HG03025 (cell line): ENCODE results near the gene KCNH6.
A peak's percentile ranks its signal among the peaks of the same experiment; 100 is the strongest.

Experiments used
- ATAC-seq: cut with Tn5 transposase; IDR thresholded peaks from one replicate; pipeline ENCODE4 v1.9.1; 2021; ENCODE audit warnings: mild to moderate bottlenecking, moderate library complexity; ENCODE audit not compliant: unreplicated experiment, low FRiP score

Gene KCNH6

DNA sequence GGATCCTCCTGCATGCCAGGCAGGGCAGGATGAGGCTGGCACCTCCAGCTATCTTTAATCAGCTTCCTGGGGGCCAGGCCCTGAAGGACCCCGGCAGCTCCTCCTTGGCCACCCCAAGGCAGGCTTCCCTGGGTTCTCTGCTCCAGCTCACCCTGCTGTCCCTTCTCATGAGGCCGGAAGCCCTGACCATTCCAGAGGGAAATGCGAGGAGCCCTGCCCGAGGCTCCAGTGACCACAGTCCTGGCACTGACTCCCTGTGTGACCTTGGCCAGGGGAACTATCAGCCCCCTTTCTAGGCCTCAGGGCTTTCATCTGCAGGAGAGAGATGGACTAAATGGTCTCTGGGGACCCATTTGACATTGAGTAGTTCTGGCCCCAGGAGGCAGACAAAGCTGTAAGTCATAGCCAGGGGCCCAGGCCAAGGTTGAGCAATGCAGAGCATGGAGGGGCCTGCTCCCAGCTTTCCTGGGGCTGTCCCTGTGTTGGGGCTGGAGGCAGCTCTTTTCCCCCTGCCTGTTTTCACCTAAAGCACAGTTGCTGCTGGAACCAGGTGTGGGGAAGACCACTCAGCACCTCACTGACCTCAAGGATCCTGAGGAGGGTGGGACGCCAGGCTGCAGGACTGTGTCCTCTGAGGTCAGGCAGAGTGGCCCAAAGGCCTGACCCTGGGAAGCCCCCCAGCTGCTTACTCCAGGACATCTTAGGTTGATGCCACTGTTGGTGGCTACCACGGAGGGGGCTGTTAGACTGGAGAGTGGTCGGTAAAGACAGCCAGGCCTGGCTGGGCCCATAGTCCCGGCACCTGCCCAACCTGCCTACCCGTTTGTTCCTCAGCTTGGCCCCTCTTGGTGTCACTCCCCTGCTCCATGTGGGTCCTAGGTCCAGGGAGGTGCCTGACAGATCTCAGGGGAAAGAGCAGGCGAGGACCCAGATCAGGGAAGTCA, 8.1 kb downstream of the KCNH6 start:
- no peak for ATAC-seq

DNA sequence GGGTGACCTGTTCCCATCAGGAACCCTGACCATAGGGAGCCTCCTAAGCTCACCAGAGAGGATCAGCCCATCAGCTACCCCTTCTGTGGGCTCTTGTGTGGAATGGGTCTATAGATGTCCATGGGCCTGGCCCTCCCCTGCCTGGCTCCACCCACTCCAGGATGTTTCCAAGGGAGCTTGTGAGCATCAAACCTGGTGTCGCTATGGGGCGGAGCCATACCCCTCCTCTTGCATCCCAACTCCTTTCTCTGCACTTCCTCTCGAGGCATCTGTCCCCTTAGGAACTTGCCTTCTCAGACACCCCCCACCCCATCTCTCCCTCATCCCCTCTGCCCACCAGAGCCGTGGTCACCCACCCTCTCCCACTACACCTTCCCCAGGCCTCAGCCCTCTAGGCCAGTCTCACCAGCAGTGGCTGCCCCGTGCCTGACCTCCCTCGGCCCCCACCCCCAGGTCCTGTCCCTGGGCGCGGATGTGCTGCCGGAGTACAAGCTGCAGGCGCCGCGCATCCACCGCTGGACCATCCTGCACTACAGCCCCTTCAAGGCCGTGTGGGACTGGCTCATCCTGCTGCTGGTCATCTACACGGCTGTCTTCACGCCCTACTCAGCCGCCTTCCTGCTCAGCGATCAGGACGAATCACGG, 10.4 kb downstream of the KCNH6 start:
- ATAC-seq = no peak

DNA sequence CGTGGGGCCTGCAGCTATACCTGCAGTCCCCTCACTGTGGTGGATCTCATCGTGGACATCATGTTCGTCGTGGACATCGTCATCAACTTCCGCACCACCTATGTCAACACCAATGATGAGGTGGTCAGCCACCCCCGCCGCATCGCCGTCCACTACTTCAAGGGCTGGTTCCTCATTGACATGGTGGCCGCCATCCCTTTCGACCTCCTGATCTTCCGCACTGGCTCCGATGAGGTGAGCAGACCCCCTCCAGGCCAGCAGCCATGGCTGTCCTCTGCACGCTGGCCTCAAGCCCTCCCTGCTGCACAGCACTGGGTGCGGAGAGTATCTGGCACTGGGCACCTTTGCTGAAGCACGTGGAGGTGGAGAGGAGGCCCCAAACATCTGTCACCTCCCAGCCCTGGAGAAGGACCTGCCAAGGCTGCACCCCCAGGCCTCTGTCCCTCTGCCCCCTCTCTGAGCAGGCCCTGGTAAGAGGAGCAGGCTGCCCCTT, 11.0 kb downstream of the KCNH6 start:
- no peak for ATAC-seq

DNA sequence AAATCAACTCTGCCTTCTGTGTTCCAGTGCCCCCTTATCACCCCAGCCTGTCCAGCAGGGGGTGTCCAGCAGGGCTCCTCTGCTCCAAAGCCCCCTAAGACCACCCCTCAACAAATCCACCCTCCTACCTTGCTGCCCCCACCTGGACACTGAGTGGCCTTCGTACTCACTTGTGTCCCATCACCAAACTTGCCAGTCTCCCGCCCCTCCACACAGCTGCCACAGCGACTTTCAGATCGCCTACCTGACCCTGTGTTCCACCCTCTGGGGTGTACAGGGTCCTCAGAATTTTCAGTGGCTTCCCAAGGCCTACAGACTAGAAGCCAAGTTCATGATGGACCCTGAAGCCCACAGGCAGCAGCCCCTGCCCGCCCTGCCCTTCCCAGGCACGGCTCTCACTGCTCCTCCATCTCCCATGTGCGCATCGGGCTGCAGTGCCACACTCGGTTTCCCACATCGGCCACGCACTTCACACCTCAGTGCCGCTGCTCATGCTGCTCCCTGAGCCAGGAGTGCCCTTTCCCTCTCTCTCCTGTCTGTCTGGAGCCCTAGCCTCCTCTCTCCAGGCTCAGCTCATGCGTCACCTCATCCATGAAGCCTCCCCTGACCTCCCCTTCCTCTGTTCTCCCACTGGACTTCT, 11.8 kb downstream of the KCNH6 start:
- ATAC-seq = no peak

DNA sequence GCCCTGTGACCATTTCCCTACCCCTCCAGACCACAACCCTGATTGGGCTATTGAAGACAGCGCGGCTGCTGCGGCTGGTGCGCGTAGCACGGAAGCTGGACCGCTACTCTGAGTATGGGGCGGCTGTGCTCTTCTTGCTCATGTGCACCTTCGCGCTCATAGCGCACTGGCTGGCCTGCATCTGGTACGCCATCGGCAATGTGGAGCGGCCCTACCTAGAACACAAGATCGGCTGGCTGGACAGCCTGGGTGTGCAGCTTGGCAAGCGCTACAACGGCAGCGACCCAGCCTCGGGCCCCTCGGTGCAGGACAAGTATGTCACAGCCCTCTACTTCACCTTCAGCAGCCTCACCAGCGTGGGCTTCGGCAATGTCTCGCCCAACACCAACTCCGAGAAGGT, 12.5 kb downstream of the KCNH6 start:
- ATAC-seq = no peak

DNA sequence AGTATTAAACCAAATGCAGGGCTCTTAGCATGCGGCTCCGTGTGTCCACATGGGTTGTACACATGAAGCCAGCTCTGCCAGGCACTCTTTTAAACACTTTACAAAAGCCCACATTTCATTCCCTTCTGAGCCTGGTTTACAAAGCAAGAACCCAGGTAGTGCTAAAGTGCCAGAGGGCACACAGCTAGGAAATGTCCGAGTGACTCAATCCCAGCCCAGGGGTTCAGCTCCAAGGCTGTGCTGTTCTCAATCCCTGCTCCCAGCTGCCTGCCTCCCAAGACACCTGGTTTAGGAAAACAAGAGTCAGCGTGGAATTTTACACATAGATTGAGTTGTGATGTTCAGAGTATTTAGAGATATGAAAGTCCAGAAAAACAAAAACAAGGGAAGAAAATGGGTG, 13.8 kb downstream of the KCNH6 start:
- ATAC-seq = no peak

DNA sequence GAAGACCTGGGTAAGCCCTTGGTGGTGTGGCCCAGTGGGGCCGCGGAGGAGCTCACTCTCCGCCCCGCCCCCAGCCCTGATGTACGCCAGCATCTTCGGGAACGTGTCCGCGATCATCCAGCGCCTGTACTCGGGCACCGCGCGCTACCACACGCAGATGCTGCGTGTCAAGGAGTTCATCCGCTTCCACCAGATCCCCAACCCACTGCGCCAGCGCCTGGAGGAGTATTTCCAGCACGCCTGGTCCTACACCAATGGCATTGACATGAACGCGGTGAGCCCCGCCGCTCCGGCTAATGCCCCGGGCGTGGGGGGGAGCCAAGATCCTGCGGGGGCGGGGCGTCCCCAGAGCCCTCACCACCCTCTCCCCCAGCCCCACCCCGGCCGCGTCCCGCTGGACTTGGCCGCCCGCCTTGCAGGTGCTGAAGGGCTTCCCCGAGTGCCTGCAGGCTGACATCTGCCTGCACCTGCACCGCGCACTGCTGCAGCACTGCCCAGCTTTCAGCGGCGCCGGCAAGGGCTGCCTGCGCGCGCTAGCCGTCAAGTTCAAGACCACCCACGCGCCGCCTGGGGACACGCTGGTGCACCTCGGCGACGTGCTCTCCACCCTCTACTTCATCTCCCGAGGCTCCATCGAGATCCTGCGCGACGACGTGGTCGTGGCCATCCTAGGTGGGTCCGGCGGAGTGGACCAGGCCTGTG, 15.0 kb downstream of the KCNH6 start:
- no peak for ATAC-seq

DNA sequence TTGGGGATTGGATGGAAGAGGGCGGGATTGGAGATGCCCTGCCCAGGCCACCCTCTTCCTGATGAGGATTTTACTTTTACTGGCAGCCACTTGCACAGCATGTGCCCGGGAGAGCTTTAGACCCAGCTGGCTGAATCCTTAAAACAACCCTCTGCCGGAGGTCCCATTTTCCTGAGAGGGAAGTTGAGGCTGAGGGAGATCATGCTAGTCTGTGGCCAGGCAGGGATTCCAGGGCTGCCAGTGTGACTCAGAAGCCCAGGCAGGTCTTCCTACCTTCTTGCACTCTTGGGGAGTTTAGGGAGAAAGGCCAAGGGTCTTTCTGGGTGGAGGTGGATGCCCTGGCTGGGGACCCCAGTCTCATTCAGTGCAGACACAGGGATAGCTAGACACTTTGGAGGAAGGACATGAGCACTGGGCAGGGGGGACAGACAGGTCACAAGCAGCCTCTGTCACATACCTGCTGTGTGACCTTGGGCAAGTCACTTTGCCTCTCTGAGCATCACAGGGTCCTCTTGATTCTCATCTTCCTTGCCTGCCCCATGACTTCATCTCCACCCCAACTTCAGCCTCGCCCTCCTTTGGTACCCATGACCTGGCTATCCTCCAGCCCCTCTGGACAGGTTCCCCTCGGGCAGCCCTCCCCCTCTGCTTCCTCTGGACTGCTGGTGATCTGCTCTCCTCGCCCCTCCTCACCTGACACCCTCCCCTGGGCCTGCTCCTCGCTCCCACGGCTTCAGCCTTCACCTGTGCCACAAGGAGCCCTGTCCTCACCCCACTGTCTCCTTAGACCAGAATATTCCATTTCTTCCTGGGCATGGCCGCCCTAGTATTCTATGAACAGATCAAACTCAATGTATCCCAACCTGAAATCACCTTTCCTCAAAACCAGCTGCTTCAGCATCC, 15.8 kb downstream of the KCNH6 start:
- no peak for ATAC-seq

DNA sequence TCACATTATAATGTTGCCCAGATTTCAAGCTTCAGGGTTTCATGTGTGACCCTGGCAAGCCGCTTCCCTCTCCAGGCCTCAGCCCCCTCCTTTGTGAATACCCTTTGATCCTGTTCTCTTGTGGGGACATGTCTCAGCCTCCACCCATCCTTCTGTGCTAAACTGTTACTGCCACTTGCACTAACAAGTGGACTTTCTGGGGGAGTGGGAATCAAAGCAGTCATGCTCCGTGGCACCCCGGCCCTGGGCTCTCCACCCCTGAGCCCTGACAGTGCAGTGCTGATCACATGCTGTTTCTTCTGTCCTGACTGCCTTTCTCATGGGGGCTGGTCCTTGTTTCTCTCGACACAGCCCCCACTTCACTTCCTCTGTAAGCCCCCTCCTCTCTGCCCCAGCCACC, 17.4 kb downstream of the KCNH6 start:
- no peak for ATAC-seq

DNA sequence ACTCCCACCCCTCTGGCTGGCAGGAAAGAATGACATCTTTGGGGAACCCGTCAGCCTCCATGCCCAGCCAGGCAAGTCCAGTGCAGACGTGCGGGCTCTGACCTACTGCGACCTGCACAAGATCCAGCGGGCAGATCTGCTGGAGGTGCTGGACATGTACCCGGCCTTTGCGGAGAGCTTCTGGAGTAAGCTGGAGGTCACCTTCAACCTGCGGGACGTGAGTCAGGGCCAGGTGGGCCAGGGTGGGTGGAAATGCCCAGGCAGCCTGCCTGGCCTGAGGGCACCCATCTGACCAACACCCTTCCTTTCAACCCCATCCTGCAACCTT, 19.0 kb downstream of the KCNH6 start:
- no peak for ATAC-seq

DNA sequence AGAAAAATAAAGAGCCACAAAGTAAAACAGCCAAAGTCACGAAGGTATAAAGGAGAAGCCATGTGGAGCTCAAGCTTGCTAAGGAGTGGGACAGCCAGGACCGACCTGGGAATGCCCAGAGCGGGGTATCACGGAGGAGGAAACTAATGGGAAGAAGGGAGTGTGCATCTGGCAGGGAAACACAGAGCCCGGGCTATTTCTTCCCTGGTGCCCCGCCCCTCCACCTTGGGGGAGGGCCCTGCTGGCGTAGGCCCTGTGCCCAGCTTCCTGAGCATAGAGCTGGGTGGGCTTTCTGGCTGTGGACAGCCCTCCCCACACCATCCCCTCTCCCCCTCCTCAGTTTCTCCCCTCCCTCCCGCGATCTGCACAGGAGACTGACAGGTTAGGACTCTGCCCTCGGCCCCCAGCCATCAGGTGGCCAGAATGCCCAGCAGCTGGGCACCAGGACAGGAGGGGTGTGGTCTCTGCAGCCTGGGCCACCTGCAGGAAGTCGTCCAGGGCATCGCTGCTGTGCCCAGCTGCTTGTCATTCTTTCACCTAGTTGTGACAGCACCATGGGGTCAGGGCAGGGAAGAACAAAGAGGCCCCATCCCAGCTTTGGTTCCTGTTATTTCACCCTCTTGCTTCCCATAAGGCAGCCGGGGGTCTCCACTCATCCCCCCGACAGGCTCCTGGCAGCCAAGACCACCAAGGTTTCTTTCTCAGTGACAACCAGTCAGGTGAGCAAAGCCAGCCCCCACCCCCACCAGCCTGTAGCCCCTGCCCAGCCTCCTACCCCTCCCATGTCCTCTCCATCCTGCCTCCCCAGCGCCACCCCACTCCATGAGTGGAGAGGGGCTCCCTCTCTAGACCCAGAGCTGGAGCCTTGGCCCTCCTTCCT, 20.0 kb downstream of the KCNH6 start:
- no peak for ATAC-seq

DNA sequence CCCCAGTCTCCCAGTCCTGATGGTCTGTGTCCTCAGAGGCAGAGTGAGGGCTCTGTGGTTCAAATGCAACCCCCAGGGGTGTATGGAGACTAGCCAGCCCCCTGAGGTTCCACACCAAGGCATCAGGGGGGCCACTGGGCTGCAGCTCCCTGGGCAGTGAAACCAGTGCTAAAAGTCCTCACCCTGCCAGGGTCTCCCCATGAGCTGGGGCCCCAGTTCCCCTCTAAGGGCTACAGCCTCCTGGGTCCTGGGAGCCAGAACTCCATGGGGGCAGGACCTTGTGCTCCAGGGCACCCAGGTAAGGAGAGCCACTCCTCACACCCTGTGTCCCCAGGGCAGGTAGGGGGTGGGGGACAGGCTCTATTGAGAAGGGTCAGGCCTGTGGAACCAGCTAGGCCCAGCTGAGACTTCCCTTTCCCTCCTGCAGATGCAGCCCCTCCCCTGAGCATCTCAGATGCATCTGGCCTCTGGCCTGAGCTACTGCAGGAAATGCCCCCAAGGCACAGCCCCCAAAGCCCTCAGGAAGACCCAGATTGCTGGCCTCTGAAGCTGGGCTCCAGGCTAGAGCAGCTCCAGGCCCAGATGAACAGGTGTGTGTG, 20.8 kb downstream of the KCNH6 start:
- ATAC-seq = no peak

DNA sequence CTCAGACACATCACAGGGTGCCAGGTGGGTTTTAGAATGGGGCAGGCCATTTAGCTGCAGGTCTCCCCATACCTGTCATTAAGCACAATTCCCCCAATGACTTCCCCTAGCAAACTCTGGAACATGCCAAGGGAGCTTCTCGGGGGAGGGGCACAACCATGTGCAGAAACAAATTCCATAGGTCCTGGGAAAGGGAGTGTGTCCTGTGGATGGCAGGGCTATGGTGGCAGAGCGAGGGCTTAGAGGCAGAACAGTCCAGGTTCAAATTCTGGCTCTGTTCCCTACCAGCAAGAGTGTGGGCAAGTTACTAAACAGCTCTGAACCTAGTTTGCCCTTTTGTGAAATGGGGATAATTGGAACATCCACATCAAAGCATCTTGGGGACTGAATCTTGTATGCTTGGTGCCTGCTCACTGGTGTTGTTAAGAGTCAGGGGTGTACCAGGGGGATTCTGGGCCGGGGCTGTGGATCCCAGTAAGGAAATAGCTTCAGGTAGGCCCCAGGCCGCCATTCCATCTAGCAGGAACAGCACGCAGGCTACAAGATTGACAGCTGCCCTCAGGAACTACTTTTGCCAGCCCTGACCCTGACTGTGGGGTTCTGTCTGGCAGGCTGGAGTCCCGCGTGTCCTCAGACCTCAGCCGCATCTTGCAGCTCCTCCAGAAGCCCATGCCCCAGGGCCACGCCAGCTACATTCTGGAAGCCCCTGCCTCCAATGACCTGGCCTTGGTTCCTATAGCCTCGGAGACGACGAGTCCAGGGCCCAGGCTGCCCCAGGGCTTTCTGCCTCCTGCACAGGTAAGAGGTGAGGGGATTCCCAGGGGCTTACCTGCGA, 21.5 kb downstream of the KCNH6 start:
- ATAC-seq = no peak

DNA sequence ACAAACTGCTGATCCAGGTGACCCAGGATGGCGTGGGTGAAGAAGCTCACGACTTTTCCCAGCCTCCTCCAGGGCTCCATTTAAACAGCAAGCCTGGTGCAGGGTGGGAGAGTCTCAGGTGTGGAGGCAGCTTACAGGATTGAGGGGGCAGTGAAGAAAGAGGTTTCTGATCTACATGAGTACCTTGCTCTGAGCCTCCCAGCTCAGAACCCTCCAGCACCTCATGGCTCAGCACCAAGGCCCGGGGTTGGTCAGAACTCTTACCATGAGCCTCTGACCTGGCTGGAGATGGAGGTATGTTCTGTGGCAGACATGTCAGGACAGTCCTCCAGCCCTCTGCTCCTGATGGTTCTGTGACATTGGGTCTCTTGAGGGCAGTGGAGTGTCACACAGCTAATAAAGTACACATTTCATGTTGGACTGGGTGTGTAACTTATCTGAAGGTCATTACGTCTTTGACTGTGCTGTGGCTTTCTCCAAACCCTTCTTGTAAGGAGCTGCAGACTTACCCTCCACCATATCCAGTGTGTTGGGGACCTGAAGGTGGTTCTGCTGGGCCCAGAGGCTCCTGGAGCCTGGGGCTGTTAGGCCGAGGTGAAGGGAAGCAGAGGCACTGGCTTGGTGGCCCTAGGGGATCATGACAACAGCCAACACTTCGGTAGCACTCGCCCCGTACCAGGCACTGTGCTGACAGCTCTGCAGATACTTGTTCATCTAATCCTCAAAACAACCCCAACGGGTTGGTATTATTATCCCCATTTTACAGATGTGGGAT, 23.3 kb downstream of the KCNH6 start:
- no peak for ATAC-seq

DNA sequence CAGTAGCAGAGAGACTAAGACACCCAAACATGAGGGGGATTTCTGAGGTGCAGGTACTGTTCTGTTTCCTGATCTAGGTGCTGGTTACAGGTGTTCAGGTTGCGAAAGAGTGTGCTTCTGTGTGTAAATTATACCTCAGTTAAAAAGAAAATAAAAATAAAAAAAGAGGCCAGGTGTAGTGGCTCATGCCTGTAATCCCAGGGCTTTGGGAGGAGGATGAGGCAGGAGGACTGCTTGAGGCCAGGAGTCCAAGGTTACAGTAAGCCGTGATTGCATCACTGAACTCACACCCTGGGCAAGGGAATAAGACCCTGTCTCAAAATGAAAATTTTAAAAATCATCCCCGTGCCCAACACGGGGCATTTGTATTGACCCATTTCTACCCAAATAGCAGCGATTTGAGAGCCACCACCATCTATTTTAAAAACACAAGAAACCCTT, 23.9 kb downstream of the KCNH6 start:
- no peak for ATAC-seq

DNA sequence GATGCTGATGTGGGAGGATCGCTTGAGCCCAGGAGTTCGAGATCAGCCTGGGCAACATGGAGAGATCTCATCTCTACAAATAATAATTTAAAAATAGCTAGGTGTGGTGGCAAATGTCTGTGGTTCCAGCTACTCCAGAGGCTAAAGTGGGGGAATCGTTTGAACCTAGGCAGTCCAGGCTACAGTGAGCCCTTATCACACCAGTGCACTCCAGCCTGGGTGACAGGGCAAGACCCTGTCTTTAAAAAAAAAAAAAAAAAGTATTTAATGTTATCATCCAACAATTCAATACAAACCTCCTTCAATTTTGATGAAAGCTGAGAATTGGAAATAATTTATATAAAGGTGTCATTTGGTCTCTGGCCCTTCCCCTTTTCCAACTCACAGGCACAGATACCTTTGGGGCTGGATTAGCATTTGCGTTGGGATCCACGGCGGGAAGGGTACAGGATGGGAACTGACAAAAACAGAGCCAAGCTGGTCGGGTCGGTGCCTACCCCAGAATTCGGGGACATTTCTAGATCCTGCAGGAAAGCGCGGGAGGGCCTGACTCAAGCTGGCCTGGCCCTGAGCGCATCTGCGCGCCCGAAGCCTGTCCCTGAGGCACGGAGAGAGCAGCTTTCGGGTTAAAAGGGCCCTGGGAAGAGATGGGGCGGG, 26.3 kb downstream of the KCNH6 start:
- peak; percentile 13 for ATAC-seq
